Measurements from ENCODE around the gene DNLZ. TPM values are rescaled to one million over a fixed set of nuclear protein-coding genes. Genes with fewer than 3 reads are reported as not detected.
A peak's percentile ranks its signal among the peaks of the same experiment; 100 is the strongest.

DNLZ gene
- total and polyA plus RNA-seq, 8 donors = 10.1 to 26.8 (median 15.1) TPM

DNA sequence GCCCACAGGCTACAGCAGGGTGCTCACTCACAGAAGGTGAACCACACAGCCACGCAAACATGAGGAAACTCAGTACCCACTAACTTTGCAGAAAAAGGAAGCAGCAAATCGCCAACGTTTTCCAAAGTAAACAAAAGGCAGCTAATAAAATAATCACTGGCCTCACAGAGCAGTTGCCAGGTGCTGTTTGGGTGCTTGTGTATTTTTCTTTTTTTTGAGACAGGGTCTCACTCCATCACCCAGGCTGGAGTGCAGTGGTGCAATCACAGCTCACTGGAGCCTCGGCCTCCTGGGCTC is 32.6 kb upstream of the DNLZ start:
- Histone ChIP-seq H3K4me3 (no peak overlapping the region), H3K27me3 (no peaks in the 10 kb centered on the region), H3K4me1 (peaks cover 0 to 11% (median 7%) of the 10 kb centered on the region in 3 donors), H3K36me3 (peaks cover 0 to 39% (median 31%) of the 10 kb centered on the region in 3 donors), H3K9me3 (no peaks in the 10 kb centered on the region), H3K27ac (no peak overlapping the region)
- ATAC-seq = no peak
- DNase-seq = no peak
- WGBS, 2 donors = 56 to 65% methylated on average over 4 of the region's 4 CpGs
- TF ChIP-seq, protein P1, sequence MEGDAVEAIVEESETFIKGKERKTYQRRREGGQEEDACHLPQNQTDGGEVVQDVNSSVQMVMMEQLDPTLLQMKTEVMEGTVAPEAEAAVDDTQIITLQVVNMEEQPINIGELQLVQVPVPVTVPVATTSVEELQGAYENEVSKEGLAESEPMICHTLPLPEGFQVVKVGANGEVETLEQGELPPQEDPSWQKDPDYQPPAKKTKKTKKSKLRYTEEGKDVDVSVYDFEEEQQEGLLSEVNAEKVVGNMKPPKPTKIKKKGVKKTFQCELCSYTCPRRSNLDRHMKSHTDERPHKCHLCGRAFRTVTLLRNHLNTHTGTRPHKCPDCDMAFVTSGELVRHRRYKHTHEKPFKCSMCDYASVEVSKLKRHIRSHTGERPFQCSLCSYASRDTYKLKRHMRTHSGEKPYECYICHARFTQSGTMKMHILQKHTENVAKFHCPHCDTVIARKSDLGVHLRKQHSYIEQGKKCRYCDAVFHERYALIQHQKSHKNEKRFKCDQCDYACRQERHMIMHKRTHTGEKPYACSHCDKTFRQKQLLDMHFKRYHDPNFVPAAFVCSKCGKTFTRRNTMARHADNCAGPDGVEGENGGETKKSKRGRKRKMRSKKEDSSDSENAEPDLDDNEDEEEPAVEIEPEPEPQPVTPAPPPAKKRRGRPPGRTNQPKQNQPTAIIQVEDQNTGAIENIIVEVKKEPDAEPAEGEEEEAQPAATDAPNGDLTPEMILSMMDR (IDR thresholded peaks at IDR 0.05) = no peak
- intact Hi-C loops (cut with DNase I) = no loop called here
- FAIRE-seq = no peak

DNA sequence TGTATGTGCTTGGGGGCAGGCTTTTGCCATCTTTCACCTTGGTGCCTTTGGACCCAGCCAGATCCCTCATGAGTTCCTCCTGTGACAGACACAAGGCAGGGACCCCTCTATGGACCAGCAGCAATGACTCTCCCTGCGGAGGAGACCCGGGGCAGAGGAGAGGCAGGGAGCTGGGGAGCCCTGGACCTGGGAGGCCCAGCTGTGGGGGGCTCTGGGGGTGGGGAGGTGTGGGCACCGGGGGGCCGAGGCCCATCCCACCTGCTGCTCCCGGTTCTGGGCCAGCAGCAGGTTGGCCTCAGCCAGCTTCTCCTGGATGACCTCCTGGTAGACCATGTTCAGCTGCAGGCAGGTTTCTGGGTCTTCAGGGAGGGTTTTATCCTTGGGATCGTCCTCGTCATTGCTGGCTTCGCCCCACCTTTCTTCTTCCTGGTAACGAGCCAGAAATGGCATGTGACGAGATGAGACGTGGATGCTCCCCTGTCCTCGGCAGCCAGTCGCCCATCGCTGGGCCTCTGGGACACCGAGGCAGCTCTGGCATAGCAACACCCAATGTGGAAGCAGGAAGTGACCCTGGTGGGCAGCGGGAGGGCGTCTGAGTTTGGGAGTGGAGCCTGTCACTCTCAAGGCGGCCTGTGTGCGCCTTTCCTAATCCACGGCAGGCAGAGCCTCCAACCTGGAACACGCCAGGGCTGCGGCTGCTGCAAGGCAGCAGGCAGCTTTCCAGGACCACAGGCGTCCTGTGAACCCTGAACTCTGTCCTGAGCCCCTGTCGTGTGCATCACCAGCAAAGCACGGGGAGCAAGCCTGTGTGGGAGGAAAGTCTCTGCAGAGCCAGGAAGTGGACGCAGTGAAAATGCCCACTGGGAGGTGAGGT is 32.0 kb upstream of the DNLZ start:
- H3K27me3 ChIP-seq = no peaks in the 10 kb centered on the region
- H3K4me3 ChIP-seq = no peak overlapping the region
- FAIRE-seq = no peak
- peaks cover 0 to 39% (median 31%) of the 10 kb centered on the region in 3 donors for H3K36me3 ChIP-seq
- no peak overlapping the region for H3K27ac ChIP-seq
- 86 to 87% methylated on average over 24 to 26 of the region's 26 CpGs for WGBS, 2 donors
- H3K4me1 ChIP-seq = peaks cover 0 to 9% (median 7%) of the 10 kb centered on the region in 3 donors
- H3K9me3 ChIP-seq = no peaks in the 10 kb centered on the region
- intact Hi-C loops (cut with DNase I) = no loop called here
- ATAC-seq = no peak
- TF ChIP-seq, protein P1 (IDR thresholded peaks at IDR 0.05) = no peak
- peak in 2 of 6 donors; percentile 47 to 65 for DNase-seq

DNA sequence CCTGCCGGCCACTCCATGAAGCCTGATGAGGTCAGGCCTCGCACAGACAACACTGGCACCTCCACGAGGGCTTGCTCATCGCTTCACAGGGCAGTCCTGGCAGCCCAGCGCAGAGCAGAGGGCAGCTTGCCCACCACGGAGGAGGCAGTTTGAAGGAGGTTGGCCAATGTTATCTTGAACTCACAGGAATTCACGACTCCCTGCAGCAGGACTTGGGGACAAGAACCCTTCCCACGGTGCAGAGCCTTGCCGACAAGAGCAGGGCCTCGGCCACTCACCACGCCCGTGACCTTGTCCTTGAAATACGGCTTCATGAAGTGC is 31.4 kb upstream of the DNLZ start:
- TF ChIP-seq, protein P1 (IDR thresholded peaks at IDR 0.05) = no peak
- intact Hi-C loops (cut with DNase I) = no loop called here

DNA sequence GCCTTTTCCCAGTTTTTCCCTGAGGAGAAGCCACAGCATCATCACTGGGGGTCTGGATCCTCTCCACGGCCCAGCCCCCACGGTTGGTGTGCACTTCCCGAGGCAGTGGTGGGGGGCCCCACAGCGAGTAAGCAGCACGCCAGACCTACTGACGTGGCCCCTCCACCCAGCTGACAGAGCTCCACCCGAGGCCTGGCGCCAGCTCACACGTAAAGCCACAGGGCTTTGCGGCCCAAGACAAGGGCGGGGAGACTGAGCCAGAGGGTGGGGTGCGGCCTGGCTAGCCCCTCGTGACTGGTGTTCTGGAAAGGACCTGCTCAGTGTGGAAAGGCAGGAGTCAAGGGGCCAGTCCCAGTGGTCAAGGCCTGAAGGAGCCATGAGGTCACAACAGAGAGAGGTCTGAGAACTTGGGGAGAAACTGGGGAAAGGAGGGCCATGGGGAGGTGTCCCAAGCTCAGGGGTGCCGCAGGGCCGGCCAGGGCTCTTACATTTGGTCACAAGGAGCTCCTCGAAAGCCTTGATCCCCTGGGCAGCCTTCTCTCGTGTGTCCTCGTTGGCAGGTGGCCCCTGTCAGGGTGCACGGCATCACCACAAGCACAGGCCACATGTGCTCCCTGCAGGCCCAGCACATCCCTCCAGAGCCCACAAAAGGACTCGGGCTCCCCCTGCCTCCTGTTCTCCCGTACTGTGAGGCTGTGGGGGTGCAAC is 30.9 kb upstream of the DNLZ start:
- intact Hi-C loops (cut with DNase I) = no loop called here
- H3K36me3 ChIP-seq = peaks cover 0 to 42% (median 31%) of the 10 kb centered on the region in 3 donors
- no peaks in the 10 kb centered on the region for H3K9me3 ChIP-seq
- TF ChIP-seq, protein P1 (IDR thresholded peaks at IDR 0.05) = no peak
- FAIRE-seq = no peak
- no peak overlapping the region for H3K4me3 ChIP-seq
- H3K4me1 ChIP-seq = peaks cover 0 to 8% (median 7%) of the 10 kb centered on the region in 3 donors
- no peak overlapping the region for H3K27ac ChIP-seq
- H3K27me3 ChIP-seq = no peaks in the 10 kb centered on the region
- 92 to 94% methylated on average over 20 to 21 of the region's 21 CpGs for WGBS, 2 donors
- peak in 1 of 4 donors; percentile 11 for ATAC-seq
- DNase-seq = peak in 1 of 6 donors; percentile 68

More for the DNA sequence above, 31.4 kb upstream of the DNLZ start:
- no peak for ATAC-seq
- H3K27me3 ChIP-seq = no peaks in the 10 kb centered on the region
- no peak overlapping the region for H3K4me3 ChIP-seq
- H3K27ac ChIP-seq = no peak overlapping the region
- 86 to 89% methylated on average over 13 of the region's 13 CpGs for WGBS, 2 donors
- no peaks in the 10 kb centered on the region for H3K9me3 ChIP-seq
- no peak for DNase-seq
- peaks cover 0 to 40% (median 31%) of the 10 kb centered on the region in 3 donors for H3K36me3 ChIP-seq
- no peak for FAIRE-seq
- peaks cover 0 to 8% (median 7%) of the 10 kb centered on the region in 3 donors for H3K4me1 ChIP-seq

Data from pancreas (tissue), 10 donors.